G401.6 (cell line): Measurements from ENCODE around the gene SMIM24.
"Not testable (repeated sequence)": the region's sequence is repeated elsewhere in the genome, so short reads cannot be mapped to it uniquely, and the experiment has no call there.

Experiments used
- FAIRE-seq: peaks from 2 replicates; lab custom pipeline; 2012; peaks lifted over from hg19 to GRCh38; lab: Jason Lieb, UNC

Gene SMIM24

DNA sequence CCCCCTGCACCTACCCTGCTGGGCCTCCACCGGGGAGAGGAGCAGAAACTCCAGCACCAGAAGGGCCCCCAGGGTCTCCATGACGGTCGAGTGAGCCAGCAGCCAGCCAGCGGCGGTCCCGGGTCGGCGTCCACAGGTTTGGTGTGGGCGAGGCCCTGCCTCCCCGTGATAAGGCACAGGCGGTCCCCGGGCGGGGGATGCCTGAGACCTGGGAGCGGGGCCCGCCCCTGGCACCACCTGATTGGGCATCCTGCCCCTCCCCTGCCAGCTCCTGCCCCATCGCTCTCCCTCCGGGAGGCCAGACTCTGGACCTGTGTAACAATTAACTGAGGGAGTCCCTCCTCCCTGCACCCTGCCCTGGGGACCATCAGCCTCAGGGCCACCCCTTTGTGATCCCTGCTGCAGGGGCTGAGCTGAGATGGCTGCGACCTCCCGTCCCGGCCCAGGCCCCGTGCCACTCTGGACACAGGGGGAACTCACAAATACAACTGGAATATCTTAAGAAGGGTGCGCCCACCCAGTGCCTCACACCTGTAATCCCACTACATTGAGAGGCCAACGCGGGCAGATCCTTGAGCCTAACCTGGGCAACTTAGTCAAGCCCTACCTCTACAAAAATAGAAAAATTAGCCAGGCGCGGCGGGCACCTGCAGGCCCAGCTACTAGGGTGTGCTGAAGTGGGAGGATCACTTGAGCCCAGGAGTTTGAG lies at the start of gene SMIM24:
Gene SMIM24 (minus strand): TSS at position 143 of the 709 bp plus-strand sequence. CDS start 62 bp downstream, at position 81.
- FAIRE-seq: no peak

GRCh38 chr19:3529299-3529698 lies 49.0 kb upstream of the SMIM24 start:
- FAIRE-seq: not testable (repeated sequence)

- FAIRE-seq: no peak
Measured at GRCh38 chr19:3528539-3529211, 48.4 kb upstream of the SMIM24 start.

DNA sequence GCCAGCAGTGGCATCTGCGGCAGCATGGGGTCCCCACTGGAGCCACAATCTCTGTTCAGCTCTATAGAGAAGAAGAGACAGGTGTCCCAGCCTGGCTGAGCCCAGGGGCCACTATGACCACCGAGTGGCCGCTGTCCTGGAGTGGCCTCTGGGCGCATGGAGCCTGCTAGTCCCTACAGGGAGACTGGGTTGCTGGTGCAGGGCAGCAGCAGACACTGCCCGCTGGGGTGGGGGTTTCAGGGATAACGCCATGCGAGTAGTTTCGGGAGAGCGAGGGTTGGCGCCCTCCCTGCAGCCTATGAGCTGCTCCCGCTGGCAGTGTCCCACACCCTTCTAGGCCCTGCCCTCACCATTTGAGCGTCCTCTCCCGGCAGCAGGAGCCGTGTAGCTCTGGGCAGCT lies 47.8 kb upstream of the SMIM24 start:
- no peak for FAIRE-seq

GRCh38 chr19:3527238-3527910 lies 47.0 kb upstream of the SMIM24 start:
- FAIRE-seq: no peak

GRCh38 chr19:3526507-3527237 lies 46.3 kb upstream of the SMIM24 start:
- no peak for FAIRE-seq

GRCh38 chr19:3524904-3525451 lies 44.7 kb upstream of the SMIM24 start:
- no peak for FAIRE-seq

- FAIRE-seq: no peak
Measured at GRCh38 chr19:3524078-3524842, 43.9 kb upstream of the SMIM24 start.

- FAIRE-seq: no peak
Measured at GRCh38 chr19:3523361-3524077, 43.2 kb upstream of the SMIM24 start.

DNA sequence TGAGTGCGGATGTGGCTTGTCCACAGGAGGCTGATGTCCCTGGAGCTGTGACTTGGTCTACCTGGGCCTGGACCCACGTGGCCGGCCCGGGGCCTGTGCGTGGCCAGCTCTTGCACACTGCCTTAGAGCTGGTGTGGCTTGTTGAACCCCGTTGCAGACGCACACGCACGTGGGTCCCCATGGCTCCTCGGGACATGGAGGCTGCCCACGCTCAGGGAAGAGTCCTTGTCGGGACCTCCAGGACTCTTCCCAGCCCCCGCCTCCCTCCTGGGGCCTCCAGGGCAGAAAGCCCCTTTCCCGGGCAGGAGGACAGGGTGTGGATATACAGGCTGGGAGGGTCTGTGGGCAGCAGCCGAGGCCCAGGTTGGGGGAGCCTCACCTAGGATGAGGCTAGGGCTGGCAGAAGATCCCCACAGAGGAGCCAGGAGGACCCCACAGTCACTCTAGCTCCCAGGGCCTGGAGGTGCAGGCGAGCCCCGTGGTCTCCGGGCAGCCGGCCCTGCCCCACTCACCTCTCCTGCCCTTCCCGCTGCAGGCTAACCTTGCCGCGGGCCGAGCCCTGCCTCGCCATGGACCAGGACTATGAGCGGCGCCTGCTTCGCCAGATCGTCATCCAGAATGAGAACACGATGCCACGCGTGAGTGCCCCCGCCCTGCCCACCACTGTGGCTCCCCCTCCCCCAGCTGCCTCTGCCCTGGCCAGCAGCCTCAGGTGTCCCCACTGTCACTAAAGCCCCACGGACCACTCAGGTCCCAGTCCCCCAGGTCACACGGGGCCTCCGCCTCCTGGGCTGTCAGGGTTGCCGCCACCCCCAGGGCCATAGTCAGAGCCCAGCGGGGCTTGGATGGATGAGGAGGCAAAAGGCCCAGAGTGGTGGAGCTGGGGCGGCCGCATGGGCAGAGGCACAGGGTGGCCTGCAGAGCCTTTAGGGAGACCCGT lies 42.4 kb upstream of the SMIM24 start:
- no peak for FAIRE-seq

DNA sequence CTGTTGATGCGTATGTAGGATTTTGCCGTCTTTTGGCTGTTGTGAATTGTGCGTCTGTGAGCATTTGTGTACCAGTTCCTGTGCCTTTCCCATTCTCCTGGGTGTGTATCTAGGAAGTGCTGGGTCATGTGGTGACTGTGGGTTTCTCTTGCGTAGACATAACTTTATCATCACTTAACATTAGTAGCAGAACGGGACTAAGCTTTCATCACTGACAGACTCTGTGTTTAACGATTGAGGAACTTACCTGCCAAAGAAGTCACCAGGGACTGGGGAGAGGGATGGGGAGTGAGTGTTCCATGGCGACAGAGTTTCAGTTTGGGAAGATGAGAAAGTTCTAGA lies 40.8 kb upstream of the SMIM24 start:
- no peak for FAIRE-seq

DNA sequence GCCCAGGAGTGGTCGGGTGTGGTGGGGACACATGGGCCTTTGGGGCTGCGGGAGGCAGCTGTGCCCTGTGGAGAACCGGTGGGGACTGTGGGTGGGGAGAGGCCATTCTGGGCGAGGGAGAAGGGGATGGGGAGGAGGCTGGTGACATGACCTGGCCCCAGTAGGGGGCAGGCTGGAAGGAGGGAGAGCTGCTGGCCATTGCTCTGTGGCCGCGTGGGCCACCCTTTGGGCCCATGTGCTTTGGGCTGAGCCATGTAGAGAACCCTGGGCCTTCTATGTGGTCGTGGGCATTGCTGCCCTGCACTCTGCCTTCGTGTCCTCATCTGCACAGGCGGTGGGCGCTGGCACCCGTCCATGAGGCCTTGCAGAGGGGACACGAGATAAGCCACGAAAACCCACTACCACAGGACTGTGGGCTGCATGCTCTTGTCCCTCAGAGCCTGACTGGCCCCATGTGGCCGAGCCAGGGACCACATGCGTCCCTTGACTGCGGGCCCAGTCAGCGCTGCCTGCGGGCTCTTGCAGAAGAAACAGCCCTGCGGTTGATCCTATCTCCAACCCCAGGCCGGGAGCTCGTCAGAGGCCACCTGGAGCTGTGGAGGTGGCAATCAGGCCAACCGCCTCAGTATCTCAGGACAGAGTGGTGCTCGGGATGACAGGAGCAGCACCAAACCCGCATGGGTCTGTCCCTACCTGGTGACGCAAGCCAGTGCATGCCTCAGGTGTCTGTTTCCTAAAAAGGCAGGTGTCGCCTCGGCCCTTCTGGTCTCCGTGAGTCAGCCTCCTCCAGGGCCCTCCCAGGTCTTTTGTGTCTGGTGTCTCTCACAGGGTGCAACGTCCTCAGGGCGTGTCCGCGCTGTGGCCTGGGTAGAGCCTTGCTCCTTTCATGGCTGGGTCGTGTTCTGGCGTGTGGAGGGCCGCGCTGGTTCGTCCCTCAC lies 40.1 kb upstream of the SMIM24 start:
- no peak for FAIRE-seq

GRCh38 chr19:3519126-3519525 lies 38.8 kb upstream of the SMIM24 start:
- FAIRE-seq: no peak

- FAIRE-seq: no peak
Measured at GRCh38 chr19:3518659-3519058, 38.3 kb upstream of the SMIM24 start.

GRCh38 chr19:3518255-3518654 lies 37.9 kb upstream of the SMIM24 start:
- FAIRE-seq: no peak

GRCh38 chr19:3517638-3518037 lies 37.3 kb upstream of the SMIM24 start:
- FAIRE-seq: no peak

DNA sequence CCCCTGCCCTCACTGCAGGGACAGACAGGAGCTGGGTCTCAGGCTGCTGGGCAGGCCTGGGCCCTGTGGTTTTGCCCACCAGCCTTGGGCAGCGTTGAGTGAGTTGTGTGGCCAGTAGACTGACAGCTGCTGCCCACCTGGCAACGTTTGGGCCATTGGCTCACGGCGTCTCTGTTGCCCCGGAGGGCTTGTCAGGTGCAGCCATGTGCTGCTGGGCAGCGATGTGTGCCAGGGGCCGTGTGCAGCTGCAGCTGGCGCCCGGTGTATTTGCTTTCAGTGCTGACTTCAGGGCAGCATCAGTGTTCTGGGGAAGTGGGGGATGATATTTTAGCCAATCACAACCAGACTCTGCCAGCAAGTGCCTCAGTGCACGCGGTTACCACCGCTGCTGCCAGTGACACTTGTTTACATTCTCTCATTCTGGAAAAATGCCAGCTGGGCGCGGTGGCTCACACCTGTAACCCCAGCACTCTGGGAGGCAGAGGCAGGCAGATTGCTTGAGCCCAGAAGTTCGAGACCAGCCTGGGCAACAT lies 36.4 kb upstream of the SMIM24 start:
- FAIRE-seq: no peak

GRCh38 chr19:3515891-3516422 lies 35.6 kb upstream of the SMIM24 start:
- no peak for FAIRE-seq
